ENCODE measurements around the gene TM4SF4. TPM values are rescaled to one million over a fixed set of nuclear protein-coding genes. Genes with fewer than 3 reads are reported as not detected.
A peak's percentile ranks its signal among the peaks of the same experiment; 100 is the strongest.

Gene TM4SF4
- total RNA-seq, 1 donor from 2014 or later: not detected

- DNase-seq (ENCODE audit: low read depth in 2 of 2): peak; percentile 35 to 54
These were observed 73.6 kb downstream of the TM4SF4 start for GRCh38 chr3:149547954-149548668.

GRCh38 chr3:149548669-149549065, 74.2 kb downstream of the TM4SF4 start:
- peak in 1 of 2 donors; percentile 42 for DNase-seq (ENCODE audit: low read depth in 2 of 2)

GRCh38 chr3:149551500-149551899, 77.0 kb downstream of the TM4SF4 start:
- peak in 1 of 2 donors; percentile 53 for DNase-seq (ENCODE audit: low read depth in 2 of 2)

GRCh38 chr3:149552700-149553099, 78.2 kb downstream of the TM4SF4 start:
- DNase-seq (ENCODE audit: low read depth in 2 of 2): no peak

Other genes starting within 250 kb of the TM4SF4 start
- 150 and 273 TPM in 2 replicates for gene TM4SF18, start 141.1 kb upstream of the TM4SF4 start, total RNA-seq
- 1,181 and 1,820 TPM in 2 replicates for gene TM4SF1, start 97.0 kb upstream of the TM4SF4 start, total RNA-seq
- 124 and 142 TPM in 2 replicates for gene WWTR1, start 183.3 kb downstream of the TM4SF4 start, total RNA-seq